HepG2 (cell line): ENCODE data around the gene FGFR3. TPM values are rescaled to one million over a fixed set of nuclear protein-coding genes. Genes with fewer than 3 reads are reported as not detected.
A peak's percentile ranks its signal among the peaks of the same experiment; 100 is the strongest.

Source experiments
- ARID3A ChIP-seq: IDR thresholded peaks from 2 replicates; pipeline ENCODE4 v1.6.1; 2012; ENCODE audit warnings: low read depth, low read length, improper control_type of control experiment
- ATF2 ChIP-seq: sonication (generic); formaldehyde crosslinking; IDR thresholded peaks from 2 replicates; pipeline ENCODE4 v1.4.0; 2020; ENCODE audit warnings: missing genetic modification reagents
- CENPBD1 ChIP-seq: sonication (generic); formaldehyde crosslinking; IDR thresholded peaks from 2 replicates; pipeline ENCODE4 v1.8.0; 2022; ENCODE audit warnings: missing genetic modification reagents, low read depth, mild to moderate bottlenecking, borderline replicate concordance
- DMAP1 ChIP-seq: IDR thresholded peaks from 2 replicates; pipeline ENCODE4 v1.6.1; 2016
- ETV5 ChIP-seq: IDR thresholded peaks from 2 replicates; pipeline ENCODE4 v1.6.1; 2018; ENCODE audit warnings: missing biosample characterization, missing genetic modification reagents, inconsistent platforms, borderline replicate concordance
- FOXK2 ChIP-seq: fragments of 450-650 bp; IDR thresholded peaks from 2 replicates; pipeline ENCODE4 v1.6.1; 2016
- HNF4A ChIP-seq: sonication (generic); formaldehyde crosslinking; IDR thresholded peaks from 2 replicates; pipeline ENCODE4 v1.4.0; 2020; ENCODE audit warnings: missing genetic modification reagents
- HNF4G ChIP-seq, 2 experiments: sonication (generic) in 1 of 2; formaldehyde crosslinking in 1 of 2; IDR thresholded peaks; 2 replicates each; pipeline versions ENCODE4 v1.4.0 to v1.6.1; 2011 to 2020; ENCODE audit warnings: borderline replicate concordance in 2 of 2, low read depth in 2 of 2, mild to moderate bottlenecking in 2 of 2, low read length in 1 of 2, missing genetic modification reagents in 1 of 2, moderate library complexity in 1 of 2
- KDM3A ChIP-seq: IDR thresholded peaks from 2 replicates; pipeline ENCODE4 v1.6.1; 2018; ENCODE audit warnings: low read depth, missing compliant biosample characterization
- LCORL ChIP-seq, 2 experiments: fragments of 450-650 bp in 1 of 2; sonication (generic) in 1 of 2; formaldehyde crosslinking in 1 of 2; IDR thresholded peaks; 2 replicates each; pipeline versions ENCODE4 v1.5.0 to v1.6.1; 2017 to 2020; ENCODE audit warnings: antibody characterized with exemption in 1 of 2, missing genetic modification reagents in 1 of 2
- MAF1 ChIP-seq: sonication (generic); formaldehyde crosslinking; IDR thresholded peaks from 2 replicates; pipeline ENCODE4 v1.5.0; 2020; ENCODE audit warnings: missing genetic modification reagents, borderline replicate concordance
- MBNL3 ChIP-seq: fragments of 250-450 bp; sonication (Bioruptor Pico); conservative IDR thresholded peaks from 2 replicates; pipeline ENCODE4 v1.8.0; 2022; ENCODE audit warnings: mild to moderate bottlenecking, inconsistent platforms
- MIER3 ChIP-seq: IDR thresholded peaks from 2 replicates; pipeline ENCODE4 v1.6.1; 2016; ENCODE audit warnings: missing compliant biosample characterization, borderline replicate concordance
- NFYB ChIP-seq: sonication (generic); formaldehyde crosslinking; IDR thresholded peaks from 2 replicates; pipeline ENCODE4 v1.4.0; 2020; ENCODE audit warnings: missing genetic modification reagents
- PBX3 ChIP-seq: sonication (generic); formaldehyde crosslinking; IDR thresholded peaks from 2 replicates; pipeline ENCODE4 v1.8.1; 2023; ENCODE audit warnings: missing genetic modification reagents, inconsistent platforms, borderline replicate concordance
- PHF8 ChIP-seq: sonication (generic); formaldehyde crosslinking; IDR thresholded peaks from 2 replicates; pipeline ENCODE4 v1.5.0; 2020; ENCODE audit warnings: missing genetic modification reagents
- THAP8 ChIP-seq: sonication (generic); formaldehyde crosslinking; IDR thresholded peaks from 2 replicates; pipeline ENCODE4 v1.5.1; 2020; ENCODE audit warnings: missing genetic modification reagents, mild to moderate bottlenecking, borderline replicate concordance
- ZNF343 ChIP-seq: sonication (generic); formaldehyde crosslinking; IDR thresholded peaks from 2 replicates; pipeline ENCODE4 v1.4.0; 2020; ENCODE audit warnings: mild to moderate bottlenecking, missing genetic modification reagents
- ZNF431 ChIP-seq: sonication (generic); formaldehyde crosslinking; IDR thresholded peaks from 2 replicates; pipeline ENCODE4 v1.9.0; 2022; ENCODE audit warnings: missing genetic modification reagents, low read depth, mild to moderate bottlenecking, borderline replicate concordance
- ZNF547 ChIP-seq: sonication (generic); formaldehyde crosslinking; IDR thresholded peaks from 2 replicates; pipeline ENCODE4 v1.5.1; 2020; ENCODE audit warnings: mild to moderate bottlenecking, missing genetic modification reagents
- ZNF605 ChIP-seq: sonication (generic); formaldehyde crosslinking; IDR thresholded peaks from 2 replicates; pipeline ENCODE4 v1.8.0; 2022; ENCODE audit warnings: mild to moderate bottlenecking, missing genetic modification reagents
- ZNF704 ChIP-seq: sonication (generic); formaldehyde crosslinking; IDR thresholded peaks from 2 replicates; pipeline ENCODE4 v1.8.1; 2023; ENCODE audit warnings: mild to moderate bottlenecking, inconsistent platforms, moderate library complexity, missing genetic modification reagents, borderline replicate concordance
- polyA plus RNA-seq, 8 experiments: library from polyadenylated mRNA; depleted of rRNA in 3 of 8; stranded (reverse) in 7 of 8; unstranded in 1 of 8; fragments of >200 nt; fragmentation: Illumina TruSeq in 4 of 8; extraction: Trizol in 4 of 8; gene quantifications; 2 replicates each; pipeline versions ENCODE4 v1.2.1 to v1.2.3, GENCODE V29; 2011 to 2016; ENCODE audit warnings: low read depth in 4 of 8, missing spikeins in 1 of 8, mixed read lengths in 1 of 8; ENCODE audit not compliant: insufficient read depth in 1 of 8
- total RNA-seq, 5 experiments: library from RNA; depleted of rRNA; stranded (reverse); fragments of >200 nt; fragmentation: Illumina TruSeq; extraction: Trizol; gene quantifications; 2 replicates each; pipeline ENCODE4 v1.2.3, GENCODE V29; 2016; ENCODE audit warnings: low read depth in 1 of 5

FGFR3 gene
- total and polyA plus RNA-seq, 2 of the 13 experiments (the other 11 are each of a cell fraction or from before 2014, with no cell fraction given) = 103 to 109 TPM

GRCh38 chr4:1775731-1776500 is 17.2 kb upstream of the FGFR3 start (continued):
- TF ChIP-seq ZNF704 (CRISPR knock-in tag) (no peak), KDM3A (CRISPR knock-in tag) (peak; percentile 21; the same call in 1 of the 2 replicates), HNF4G (IDR thresholded peaks at IDR 0.05; ENCODE audit: borderline replicate concordance, low read depth, low read length) (no peak), HNF4G (CRISPR knock-in tag; IDR thresholded peaks at IDR 0.05; ENCODE audit: borderline replicate concordance, low read depth) (0 out of 2 replicates have a peak, but pooled peaks have one; percentile 52), PHF8 (CRISPR knock-in tag) (peak; percentile 64), DMAP1 (CRISPR knock-in tag) (no peak), THAP8 (CRISPR knock-in tag) (0 out of 2 replicates have a peak, but pooled peaks have one; percentile 46), ZNF431 (CRISPR knock-in tag) (no peak), MAF1 (CRISPR knock-in tag) (no peak), ARID3A (no peak), ZNF547 (CRISPR knock-in tag) (0 out of 2 replicates have a peak, but pooled peaks have one; percentile 26), NFYB (CRISPR knock-in tag) (peak; percentile 41; the same call in 1 of the 2 replicates), ZNF343 (CRISPR knock-in tag) (0 out of 2 replicates have a peak, but pooled peaks have one; percentile 64), PBX3 (CRISPR knock-in tag) (no peak), MBNL3 (CRISPR knock-in tag) (no peak), MIER3 (CRISPR knock-in tag) (peak; percentile 18; the same call in 1 of the 2 replicates), HNF4A (CRISPR knock-in tag) (peak; percentile 3; the same call in 1 of the 2 replicates), LCORL (IDR thresholded peaks at IDR 0.05) (no peak), LCORL (CRISPR knock-in tag; IDR thresholded peaks at IDR 0.05) (no peak), ETV5 (CRISPR knock-in tag) (peak; percentile 8; the same call in 1 of the 2 replicates), ATF2 (CRISPR knock-in tag) (no peak), ZNF605 (0 out of 2 replicates have a peak, but pooled peaks have one; percentile 85), CENPBD1 (CRISPR knock-in tag) (no peak), FOXK2 (no peak)
